Sigmoid colon (tissue), 3 donors: ENCODE results near the gene DTX1.

ENCODE experiments used
- CTCF ChIP-seq, 4 experiments: fragments of 450-650 bp in 3 of 4; fragments of 200-600 bp in 1 of 4; IDR thresholded peaks; one replicate each; pipeline ENCODE4 v1.5.1; 2016 to 2019; ENCODE audit warnings: antibody characterized with exemption in 4 of 4, mild to moderate bottlenecking in 3 of 4, moderate library complexity in 2 of 4
- POLR2A ChIP-seq, 2 donors: fragments of 450-650 bp; IDR thresholded peaks; one replicate each; pipeline ENCODE4 v1.6.1; 2016; ENCODE audit warnings: antibody characterized with exemption in 2 of 2, mild to moderate bottlenecking in 2 of 2, moderate library complexity in 2 of 2

GRCh38 chr12:113081873-113082272, 25.3 kb downstream of the DTX1 start:
- no peak for TF ChIP-seq CTCF (IDR thresholded peaks at IDR 0.05)
- no peak for TF ChIP-seq POLR2A (IDR thresholded peaks at IDR 0.05)
